NCI-H1105 treated with DMSO at 0.1 percent for 48 hours (cell line): ENCODE results near the gene DGUOK.

ENCODE experiments used
- DNase-seq: peaks from one replicate; lab custom pipeline; 2025; lab: John Stamatoyannopoulos, UW

DGUOK gene

DNA sequence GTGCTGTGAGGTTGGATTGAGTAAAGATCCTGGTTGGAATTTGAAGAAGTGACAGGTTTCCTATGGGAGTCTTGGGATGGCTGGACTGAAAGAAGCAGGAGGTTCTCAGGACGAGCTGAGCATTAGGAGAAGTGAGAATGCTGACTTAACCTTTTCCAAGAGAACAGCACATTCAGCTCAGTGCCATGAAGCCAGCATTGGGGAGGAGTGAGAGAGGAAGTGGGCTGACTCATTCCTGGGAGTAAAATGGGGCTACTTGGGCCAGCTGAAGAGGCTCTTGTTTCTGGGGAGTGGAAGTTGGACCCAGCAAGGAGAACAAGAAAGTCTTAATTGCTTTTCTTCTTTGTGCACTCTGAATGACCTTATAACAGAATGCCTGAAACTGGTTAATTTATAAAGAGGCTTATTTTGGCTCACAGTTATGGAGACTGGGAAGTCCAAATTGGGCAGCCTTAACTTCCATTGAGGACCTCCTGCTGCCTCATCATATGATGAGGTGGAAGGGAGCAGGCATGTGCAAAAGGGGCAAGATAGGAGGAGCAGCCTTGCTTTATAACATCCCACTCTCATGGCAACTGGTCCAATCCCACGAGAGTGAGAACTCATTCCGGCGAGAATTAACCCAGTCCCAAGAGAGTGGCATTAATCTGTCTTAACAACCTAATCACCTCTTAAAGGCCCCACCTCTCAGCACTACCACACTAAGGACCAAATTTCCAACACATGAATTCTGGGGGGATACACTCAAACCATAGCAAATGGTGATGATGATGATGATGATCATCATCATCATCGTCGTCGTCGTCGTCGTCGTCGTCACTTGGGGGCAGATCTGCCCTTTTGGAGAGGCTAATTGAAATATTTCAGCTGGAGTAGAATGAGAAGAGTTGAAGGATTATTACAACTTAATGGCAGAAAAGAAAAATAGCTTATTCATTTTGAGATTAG is 26.1 kb downstream of the DGUOK start:
- DNase-seq = no peak

DNA sequence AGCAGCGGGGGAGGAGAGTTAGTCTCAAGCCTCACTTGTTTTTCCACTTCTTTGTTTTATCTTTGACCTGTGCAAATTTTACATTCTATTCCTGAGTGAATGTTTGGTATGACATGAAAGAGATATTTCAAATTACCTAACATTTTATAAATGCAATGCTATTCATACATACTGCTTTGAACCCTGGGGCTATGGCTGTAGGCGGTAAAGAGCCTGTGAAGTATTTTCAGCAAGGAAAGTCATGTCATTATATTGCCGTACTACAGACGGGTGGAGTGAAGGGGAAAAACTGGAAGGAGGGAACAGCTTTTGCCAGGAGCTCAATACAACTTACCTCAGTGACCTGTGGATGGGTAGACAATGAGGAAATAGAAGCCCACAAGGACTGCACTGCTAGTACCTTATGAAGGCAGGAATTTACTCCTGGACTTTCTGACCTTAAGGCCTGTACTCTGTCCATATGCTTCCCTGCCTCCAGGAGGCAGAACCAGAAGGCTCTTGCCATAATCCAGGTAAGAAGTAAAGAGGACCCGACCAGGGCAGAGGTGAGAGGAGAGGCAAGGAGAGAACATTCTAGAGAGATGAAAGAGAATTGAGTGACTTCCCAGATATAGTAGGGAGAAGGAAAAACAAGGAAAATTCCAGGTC is 29.7 kb downstream of the DGUOK start:
- DNase-seq = no peak

DNA sequence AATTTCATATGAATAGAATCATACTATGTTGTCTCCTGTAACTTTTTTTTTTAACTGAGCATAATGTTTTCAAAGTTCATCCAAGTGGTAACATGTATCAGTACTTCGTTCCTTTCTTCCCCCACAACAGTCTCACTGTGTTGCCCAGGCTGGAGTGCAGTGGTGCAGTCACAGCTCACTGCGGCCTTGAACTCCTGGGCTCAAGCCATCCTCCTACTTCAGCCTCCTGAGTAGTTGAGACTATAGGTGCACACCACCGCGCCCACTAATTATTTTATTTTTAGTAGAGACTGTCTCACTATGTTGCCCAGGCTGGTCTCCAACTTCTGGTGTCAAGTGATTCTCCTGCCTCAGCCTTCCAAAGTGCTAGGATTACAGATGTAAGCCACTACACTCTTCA is 34.6 kb downstream of the DGUOK start:
- DNase-seq = no peak

DNA sequence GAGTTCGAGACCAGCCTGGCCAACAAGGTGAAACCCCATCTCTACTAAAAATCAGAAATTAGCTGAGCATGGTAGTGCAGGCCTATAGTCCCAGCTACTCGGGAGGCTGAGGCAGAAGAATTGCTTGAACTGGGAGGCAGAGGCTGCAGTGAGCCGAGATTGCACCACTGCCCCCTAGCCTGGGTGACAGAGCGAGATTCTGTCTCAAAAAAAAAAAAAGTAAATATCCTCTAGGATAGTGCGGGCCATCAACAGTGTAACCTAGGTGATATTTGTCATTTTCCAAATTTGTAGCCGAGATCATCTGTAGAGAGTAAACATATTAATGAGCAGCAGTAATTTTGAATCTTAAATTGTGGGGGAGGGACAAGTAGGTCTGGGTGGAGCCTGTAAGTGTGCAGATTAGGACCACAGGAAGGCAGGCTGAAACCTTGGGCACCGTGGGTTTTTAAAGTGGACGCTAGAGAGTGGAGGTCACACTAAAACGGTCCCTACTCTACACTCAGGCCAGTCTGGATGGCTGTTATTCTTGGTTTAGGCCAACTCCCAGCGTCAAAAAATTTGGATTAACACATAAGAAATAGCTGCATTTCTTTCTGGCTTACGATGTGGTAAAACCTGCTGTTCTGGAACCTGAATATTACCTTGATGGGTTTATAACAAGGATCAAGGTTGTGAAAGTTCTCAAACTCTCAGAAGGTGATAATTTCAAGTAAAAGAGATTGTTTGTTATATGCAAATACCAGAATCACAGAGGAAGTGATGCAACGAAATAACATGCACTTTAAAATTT is 35.3 kb downstream of the DGUOK start:
- DNase-seq = no peak

DNA sequence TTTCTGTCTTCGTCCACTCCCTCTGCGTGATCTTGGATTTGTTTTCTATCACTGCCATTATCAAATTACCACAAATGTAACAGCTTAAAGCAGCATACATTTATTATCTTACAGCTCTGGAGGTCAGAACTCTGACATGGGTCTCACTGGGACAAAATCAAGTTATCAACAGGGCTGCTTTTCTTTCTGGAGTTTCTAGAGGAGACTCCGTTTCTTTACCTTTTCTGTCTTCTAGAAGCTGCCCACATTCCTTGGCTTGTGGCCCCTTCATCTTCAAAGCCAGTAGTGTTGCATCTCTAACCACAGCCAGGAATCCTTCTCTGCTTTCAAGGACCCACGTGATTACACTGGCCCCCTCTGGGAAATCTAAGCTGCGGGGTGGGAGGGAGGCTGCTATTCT is 36.1 kb downstream of the DGUOK start:
- DNase-seq = no peak

DNA sequence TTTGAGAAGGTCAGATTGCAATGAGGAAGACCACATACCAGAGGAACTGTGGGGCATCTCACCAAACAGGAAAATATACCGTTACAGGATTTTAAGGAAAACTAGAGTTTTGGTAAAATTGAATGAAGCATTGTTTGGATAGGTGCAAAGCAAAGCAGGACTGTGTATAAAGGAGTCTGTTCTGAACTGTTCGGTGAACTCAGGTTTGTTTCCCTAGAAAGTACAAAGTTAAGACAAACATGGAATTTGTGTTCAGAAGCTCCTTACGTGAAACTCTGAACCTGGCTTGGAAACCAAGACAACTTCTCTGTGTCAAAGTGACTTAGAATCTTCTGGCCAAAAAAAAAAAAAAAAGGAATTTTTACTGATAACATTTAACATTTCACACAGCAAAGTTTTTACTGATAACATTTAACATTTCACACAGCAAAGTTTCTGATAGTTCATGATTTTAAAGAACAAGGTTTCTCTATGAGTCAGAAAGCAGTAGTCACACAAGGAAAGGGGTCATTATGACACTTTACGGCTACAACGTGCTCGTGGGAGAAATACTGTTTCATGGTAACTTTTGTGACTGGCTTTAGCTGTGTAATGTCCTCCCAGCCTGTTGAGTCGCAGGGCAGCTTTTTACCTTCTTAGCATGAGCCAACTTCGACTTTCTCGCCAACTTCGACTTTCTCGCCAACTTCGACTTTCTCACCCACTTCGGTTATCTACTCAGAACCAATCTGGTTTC is 36.9 kb downstream of the DGUOK start:
- no peak for DNase-seq

DNA sequence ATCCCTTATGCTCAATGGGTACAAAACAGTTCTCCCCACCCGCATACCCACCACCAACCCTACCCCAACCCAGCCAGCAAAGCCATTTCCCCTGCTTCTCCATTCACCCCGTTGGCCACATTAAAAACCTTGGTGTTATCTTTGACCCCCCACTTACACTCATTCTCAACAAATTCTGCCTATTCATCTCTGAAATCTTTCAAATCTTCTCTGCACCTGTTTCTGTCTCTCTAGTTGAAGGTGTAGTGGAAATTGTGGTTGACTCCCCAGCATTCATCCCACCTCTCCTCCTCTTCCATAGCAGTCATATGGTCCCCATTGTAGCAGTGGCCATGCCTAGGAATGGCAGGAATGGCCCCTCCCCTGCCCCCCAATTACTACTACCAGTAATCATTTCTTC is 37.5 kb downstream of the DGUOK start:
- DNase-seq = no peak

DNA sequence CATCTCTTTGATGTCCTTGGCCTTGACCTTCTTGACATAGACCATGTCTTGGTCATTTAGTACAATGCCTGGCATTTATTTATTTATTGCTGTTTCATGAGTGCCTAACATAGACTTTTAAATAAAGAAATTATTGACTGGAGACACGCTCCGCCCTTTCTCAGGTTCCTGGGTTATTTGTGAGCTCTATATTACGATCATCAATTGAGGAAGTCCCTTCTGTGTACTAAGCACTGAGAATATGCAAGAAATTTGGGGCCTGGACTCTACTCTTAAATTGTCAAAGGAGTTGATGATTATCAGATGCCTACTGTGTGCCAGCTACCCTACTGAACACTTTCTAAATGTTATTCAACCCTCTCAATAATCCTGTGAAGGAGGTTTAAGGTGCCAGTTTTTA is 38.4 kb downstream of the DGUOK start:
- DNase-seq = no peak

DNA sequence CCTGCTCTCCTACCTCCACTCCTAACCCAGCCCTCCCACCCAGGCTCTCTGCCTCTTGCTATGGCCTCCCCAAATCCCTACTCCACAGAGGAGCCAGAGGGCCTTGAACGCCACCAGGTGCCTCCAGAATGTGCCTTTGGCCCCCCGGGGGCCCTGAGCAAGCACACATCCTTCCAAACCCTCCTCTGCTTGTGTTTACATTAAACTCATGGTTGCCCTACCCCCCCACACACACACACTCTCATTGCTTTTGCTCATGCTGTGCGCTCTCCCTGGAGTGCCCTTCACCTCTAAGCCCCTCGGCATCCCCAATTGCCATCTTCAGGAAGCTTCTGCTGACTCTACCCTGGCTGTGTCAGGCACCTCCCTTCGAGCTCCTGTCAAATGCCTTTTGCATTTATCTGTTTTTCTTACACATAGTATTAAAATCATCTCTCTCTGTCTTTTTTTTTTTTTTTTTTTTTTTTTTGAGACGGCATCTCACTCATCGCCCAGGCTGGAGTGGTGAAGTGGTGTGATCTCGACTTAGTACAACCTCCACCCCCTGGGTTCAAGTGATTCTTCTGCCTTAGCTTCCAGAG is 41.8 kb downstream of the DGUOK start:
- no peak for DNase-seq

DNA sequence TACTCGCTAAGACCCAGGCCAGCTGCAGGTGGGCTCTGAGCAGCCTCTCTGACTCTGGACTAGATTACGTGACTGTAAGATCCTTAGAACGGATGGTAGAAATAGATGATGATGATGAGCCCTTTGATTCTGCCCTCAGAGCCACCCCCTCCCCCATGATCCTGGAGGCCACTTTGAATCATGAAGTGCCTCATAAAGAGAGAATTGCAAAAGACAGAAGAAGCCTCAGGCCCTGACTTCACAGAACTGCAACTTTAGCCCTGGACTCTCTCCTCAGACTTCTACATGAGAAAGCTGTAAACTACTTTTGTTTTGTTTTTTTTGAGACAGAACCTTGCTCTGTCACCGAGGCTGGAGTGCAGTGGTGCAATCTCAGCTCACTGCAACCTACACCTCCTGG is 42.7 kb downstream of the DGUOK start:
- no peak for DNase-seq

DNA sequence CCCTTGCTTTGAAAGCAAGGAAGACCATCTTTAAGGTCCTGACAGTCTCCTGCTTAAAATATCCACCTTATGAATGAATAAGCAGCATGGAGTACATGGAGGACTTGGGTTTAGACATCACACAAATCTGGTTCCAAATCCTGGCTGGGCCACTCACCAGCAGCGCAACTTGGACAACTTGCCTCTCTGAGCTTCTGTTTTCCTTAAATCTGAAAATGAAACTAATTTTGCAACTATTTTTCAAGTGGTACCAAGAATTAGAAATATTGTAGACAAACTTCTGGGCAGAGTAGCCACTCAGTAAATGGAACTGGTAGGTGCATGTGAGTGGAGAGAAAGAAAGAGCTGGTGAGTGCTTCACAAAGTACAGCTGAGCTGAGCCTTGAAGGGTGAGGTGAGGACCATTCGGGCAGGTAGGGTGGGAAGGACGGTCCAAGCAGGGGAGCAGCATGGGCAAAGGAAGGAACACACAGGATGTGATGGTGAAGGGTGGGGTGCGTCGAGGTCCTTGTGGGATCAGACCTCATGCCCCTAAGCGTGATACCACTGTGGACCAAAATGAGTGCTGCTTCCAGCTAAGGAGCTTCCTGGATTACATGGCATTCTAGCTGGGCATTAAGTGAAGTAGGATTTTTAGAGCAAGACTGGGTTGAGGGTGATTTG is 43.6 kb downstream of the DGUOK start:
- DNase-seq = no peak

DNA sequence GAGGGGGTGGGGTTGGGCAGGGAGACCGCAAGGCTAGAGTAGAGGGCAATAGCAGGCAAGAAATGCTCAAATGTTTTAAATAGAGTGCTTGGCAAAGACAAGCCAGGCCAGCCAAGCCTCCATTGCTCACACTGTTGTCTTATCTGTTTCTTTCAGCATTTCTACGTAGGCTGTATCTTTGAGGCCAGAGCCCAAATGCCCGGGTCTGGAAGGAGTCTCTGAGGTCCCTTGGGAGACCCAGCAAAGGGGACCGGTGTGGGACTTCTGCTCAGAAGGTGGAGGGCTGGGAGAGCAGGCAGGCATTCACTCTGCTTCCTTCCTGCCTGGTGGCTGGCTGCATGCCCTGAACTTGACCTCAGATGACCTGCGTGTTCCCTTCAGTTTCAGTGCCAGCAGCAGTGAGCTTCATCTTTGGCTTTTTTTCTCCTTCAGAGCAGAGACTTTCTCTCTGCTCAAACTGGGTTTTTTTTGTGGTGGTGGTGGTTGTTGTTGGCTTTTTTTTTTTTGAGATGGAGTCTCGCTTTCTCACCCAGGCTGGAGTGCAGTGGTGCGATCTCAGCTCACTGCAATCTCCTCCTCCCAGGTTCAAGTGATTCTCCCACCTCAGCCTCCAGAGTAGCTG is 44.3 kb downstream of the DGUOK start:
- no peak for DNase-seq

DNA sequence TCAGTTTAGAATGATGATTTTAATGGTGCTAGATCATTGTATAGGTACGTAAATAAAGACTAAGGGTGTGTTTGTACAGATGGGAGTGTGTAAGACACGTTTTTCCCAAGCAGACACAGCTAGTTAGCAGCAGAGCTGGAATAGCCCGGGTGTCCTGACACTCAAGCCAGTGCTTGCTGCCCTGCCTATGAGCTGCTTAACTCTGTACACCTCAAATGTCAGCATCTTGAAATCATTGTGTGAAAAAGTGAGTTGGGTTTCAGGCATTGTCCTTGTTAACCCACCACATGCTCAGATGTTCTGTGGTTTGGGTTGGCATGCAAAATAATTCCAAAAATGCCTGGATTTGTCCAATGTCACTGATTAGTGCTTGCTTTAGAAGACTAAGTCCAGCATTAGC is 45.0 kb downstream of the DGUOK start:
- no peak for DNase-seq

DNA sequence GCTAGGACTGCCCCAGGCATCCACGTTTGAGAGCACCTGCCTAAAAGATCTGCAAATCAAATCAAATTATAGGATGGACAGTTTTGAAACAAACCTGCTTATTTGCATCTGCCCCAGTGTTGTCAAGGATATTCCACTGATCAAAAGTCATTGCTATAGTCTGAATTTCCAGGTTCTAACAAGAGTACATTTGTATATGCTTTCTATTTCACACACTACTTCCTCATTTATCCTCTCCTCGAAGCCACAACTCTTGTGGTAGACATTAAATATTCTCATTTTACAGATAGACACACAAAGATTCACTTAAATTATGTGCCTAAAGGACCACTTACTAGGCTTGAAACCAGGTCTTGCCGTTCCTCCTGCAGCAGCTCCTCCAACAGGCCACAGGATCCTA is 46.2 kb downstream of the DGUOK start:
- no peak for DNase-seq

DNA sequence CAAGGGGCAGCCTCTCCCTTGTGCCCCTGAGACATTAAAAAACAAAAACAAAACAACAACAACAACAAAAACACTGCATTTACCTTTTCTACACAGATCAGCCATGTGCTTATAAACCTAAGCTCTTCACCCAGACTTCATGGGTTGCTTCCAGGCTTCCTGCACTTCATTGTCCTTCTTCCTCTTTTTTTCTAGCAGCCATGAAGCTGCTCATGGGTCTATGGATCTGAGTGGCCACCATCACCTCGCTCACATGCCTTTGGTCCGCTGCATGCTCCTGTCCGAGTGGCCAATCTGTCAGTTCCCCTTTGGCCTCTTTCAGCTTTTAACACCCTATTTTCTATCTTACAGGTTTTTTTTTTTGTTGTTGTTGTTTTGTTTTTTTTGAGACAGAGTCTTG is 49.1 kb downstream of the DGUOK start:
- no peak for DNase-seq

DNA sequence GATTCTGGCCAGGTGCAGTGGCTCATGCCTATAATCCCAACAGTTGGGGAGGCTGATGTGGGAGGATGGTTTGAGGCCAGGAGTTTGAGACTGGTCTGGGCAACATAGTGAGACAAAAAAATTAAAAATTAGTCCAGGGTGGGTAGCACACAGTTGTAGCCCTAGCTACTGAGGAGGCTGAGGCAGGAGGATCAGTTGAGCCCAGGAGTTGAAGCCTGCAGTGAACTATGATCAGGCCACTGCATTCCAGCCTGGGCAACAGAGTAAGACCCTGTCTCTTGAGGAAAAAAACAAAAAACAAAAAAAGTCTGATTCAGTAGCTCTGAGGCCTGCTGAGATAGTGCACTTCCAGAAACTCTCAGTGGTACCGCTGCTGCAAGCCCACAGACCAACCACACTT is 50.1 kb downstream of the DGUOK start:
- no peak for DNase-seq

DNA sequence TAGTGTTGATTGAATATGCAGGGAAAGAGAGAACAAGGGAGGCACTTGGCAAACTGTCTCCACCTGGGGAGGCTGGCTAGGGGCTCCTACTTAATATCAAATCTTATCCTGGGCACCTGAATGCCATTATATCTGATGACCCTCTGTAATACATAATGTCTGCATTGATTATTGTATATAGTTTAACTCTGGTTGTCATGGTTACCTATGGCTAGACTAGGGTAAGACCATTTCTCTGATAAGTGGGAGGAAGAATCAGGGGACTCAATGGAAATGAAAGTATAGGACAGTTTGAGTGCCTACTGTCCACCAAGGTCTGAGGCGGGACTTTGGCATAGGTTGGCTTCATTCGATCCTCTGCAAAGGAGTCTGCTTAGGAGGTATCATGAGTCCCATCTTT is 50.8 kb downstream of the DGUOK start:
- no peak for DNase-seq

DNA sequence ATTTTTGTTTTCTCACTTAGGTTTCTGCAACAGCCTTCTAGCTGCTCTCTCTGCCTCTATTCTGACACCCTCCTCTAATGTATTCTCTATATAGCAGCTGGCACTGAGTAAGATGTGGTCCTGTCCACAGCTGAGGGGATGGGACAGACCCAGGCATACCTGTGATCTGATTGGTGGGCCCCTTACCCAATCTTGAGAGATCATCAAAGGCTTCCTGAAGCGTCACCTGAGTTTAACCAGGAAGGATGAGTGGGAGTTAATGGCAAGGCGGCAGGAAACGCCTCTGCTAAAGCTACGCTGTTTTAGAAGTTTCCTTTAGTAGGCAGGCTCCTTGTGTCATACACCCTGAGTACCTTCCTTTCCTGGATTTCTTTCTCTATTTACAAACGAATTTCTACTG is 52.3 kb downstream of the DGUOK start:
- no peak for DNase-seq

DNA sequence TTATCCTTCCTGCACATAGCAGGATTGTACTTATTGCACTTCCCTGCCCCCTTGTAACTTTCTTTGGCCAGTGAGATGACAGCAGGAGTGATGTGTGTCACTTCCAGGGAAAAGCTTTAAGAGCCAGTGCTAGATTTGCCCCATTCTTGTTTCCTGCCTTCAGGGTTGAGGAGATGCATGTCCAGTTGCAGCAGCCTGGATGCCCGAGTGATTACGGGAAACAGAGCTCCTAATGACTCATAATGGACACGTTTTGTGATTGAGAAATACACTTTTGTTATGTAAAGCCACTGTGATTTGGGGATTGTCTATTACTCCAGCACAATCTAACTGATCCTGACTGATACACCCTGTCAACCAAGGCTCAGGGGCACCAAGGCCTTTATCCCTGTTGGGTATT is 53.0 kb downstream of the DGUOK start:
- no peak for DNase-seq

DNA sequence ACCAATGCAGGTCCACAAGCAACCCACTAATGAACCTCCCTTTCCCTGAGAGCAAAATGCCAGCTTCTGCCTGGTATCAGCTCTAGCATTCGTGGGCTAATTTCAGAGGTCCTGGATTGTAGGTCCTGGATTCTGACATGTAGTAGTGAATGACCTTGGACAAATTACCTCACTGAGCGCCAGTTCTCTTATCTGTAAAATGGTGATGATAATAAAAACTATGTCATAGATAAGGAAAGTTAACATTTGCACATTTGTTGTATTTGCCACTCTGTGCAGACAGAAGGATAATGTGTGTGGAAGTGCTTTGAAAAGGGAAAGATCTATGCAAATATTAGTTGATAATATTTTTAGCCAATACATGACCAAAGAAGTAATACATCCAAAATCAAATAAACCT is 53.9 kb downstream of the DGUOK start:
- no peak for DNase-seq
